DMS53 treated with DMSO at 0.1 percent for 48 hours (cell line): Measurements from ENCODE around the gene KLK7.
"Not testable (repeated sequence)": the region's sequence is repeated elsewhere in the genome, so short reads cannot be mapped to it uniquely, and the experiment has no call there.

Source experiments
- DNase-seq: peaks from one replicate; lab custom pipeline; 2025; ENCODE audit not compliant: unreplicated experiment; lab: John Stamatoyannopoulos, UW

KLK7 gene

DNA sequence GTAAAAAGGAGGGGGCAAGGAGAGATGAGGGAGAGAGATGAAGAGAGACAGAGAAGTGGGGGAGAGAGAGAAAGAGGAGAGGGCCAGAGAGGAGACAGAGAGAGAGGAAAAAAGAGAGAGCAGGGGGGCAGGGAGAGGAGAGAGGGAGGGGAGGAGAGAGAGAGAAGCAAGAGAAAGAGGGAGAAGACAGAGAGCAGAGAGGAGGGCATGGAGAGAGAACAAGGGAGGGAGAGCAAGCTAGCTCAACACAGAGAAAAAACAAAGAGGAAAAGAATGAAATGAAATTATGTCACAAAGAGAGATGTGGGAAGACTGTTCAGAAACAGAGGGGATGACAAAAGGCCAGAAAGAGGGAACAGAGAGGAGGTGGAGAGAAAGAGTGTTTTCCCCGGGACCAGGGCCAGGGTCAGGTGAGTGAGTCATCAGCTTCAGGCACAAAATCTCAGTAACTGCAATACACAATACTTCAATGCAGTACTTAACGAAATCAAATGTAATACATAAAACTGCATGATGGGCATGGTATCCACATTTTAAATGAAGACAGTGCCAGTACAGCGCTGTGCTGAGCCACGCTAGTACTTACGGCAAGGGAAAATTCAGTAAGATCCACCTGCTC lies 4.8 kb downstream of the KLK7 start:
- no peak for DNase-seq

DNA sequence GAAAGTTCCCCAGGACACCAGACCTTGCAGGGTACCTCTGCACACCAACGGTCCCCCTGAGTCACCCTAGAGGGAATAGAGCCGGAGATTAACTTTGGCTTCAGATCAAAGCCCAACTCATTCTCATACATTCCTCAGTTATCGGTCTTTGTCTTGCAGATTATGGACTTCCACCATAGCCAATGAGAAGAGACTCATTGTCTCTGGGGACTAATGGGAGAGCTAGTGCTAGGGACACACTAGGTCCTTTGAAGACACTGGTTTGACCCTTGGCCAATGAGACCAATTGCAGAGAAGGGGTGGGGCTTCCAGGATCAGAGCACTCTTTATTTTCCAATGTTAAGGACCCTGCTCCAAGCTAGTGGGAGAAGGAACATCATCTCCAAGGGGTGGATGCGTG lies 6.1 kb downstream of the KLK7 start:
- DNase-seq = no peak

DNA sequence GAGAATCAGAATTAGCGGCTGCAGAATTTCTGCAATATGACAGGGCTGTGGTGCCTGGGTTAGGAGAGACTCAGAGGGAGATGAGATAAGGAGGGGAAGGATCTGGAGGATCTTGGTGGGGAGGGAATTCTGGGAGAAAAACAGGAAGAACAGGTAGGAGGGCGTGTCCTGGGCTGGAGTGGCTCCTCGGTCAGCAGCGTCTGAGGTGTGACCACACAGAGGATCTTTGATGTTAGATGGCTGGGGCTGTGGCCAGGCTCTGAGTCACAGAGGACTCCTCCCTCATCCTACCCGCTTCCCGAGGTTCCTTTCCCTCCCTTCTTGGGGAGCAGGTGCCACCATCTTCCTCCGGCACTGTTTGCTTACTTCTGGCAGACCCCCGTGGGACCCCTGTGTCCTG lies 8.0 kb downstream of the KLK7 start:
- DNase-seq = peak; percentile 11

DNA sequence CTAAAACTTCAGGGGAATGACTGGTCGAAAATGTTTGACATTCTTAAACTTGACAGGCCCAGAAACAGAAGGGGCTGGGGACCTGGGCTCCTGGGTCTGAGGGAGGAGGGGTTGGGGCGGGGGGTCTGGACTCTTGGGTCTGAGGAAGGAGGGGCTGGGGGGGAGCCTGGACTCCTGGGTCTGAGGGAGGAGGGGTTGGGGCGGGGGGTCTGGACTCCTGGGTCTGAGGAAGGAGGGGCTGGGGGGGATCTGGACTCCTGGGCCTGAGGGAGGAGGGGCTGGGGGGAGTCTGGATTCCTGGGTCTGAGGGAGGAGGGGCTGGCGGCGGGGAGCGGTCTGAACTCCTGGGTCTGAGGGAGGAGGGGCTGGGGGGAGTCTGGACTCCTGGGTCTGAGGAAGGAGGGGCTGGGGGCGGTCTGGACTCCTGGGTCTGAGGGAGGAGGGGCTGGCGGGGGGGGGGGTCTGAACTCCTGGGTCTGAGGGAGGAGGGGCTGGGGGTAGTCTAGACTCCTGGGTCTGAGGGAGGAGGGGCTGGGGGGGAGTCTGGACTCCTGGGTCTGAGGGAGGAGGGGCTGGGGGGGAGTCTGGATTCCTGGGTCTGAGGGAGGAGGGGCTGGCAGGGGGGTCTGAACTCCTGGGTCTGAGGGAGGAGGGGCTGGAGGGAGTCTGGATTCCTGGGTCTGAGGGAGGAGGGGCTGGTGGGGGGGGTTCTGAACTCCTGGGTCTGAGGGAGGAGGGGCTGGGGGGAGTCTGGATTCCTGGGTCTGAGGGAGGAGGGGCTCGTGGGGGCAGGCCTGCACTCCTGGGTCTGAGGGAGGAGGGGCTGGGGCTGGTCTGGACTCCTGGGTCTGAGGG lies 8.8 kb downstream of the KLK7 start:
- DNase-seq = no peak

DNA sequence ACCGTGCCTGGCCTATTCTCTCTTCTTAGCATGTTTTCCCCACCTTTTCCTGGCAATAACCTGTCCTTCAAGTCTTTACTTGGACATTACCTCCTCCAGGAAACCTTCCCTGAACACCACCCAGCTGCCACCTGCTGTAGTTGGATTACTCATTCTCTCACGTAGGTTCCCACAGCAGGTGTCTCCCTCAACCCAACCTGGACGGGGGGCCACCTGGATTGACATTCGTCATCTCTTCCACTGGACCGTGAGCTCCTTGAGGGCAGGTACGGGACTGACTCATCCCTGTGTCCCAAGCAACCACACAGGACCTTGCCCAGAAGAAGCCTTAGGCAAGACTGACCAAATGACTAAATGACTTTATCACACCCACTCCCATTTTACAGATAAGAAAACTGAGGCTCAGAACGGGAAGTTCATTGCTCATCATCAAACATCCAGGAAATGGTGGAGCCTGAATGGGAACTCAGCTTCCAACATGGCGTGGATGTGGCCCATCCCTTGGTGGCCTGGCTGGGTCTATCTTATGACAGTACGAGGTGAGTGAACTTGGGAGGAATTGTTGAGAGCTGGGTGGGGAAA lies 10.8 kb downstream of the KLK7 start:
- no peak for DNase-seq

DNA sequence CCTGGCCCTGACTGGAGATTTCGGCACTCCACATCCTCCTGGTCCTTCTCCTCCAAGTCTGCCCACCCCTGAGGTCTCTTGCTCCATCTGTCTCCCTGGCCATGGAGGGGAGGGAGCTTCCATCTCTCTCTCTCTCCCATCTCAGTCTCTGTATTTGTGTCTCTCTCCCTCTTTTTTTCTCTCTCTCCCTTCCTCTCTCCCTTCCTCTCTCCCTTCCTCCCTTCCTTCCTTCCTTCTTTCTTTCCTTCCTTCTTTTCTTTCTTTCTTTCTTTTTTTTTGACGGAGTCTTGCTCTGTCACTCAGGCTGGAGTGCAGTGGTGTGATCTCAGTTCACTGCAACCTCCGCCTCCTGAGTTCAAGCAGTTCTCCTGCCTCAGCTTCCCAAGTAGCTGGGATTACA lies 13.9 kb downstream of the KLK7 start:
- DNase-seq = not testable (repeated sequence)

DNA sequence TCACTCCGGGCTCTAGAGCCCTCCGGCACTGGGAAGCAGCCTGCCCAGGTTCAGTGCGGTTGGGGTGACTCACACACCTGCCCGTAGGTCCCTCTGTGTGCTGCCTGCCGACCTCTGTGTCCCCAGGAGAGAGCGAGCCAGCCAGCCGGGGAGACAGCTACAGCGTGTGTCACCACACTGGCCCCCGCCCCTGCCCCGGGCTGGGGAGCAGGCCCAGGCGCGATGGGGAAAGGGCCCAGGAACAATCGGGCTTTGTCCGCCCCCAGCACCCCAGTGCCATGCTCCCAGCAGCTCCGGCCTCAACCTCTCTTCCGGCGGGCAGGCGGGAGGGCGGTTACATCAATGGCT lies 14.3 kb downstream of the KLK7 start, which contains the start of gene KLK6:
Gene KLK6 (minus strand): TSS at position 179 of the 348 bp plus-strand sequence. CDS start 1,487 bp downstream, outside the sequence.
- no peak for DNase-seq

DNA sequence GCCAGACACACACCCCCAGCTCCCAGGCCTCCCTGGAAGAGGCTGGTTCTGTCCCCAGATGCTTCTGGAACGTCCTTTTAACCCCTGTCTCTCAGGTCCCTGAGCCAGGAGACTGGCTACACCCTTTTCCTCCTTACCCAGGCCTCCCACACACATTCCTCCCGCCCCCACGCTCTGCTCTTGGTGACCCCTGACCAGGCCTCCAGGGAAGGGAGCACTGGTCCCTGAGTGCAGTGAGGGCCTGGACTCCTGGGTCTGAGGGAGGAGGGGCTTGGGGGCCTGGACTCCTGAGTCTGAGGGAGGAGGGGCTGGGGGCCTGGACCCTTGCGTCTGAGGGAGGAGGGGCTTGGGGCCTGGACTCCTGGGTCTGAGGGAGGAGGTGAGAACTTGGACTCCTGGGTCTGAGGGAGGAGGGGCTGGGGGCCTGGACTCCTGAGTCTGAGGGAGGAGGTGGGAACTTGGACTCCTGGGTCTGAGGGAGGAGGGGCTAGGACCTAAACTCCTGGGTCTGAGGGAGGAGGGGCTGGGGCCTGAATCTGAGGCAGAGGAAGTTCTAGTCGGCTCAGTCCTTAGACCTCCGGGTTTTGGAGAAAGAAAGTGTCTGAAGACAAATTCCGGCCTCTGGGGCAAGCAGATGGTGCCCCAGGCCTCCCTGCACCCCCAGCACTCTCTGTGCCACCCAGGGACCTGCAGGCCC lies 14.9 kb downstream of the KLK7 start:
- no peak for DNase-seq

DNA sequence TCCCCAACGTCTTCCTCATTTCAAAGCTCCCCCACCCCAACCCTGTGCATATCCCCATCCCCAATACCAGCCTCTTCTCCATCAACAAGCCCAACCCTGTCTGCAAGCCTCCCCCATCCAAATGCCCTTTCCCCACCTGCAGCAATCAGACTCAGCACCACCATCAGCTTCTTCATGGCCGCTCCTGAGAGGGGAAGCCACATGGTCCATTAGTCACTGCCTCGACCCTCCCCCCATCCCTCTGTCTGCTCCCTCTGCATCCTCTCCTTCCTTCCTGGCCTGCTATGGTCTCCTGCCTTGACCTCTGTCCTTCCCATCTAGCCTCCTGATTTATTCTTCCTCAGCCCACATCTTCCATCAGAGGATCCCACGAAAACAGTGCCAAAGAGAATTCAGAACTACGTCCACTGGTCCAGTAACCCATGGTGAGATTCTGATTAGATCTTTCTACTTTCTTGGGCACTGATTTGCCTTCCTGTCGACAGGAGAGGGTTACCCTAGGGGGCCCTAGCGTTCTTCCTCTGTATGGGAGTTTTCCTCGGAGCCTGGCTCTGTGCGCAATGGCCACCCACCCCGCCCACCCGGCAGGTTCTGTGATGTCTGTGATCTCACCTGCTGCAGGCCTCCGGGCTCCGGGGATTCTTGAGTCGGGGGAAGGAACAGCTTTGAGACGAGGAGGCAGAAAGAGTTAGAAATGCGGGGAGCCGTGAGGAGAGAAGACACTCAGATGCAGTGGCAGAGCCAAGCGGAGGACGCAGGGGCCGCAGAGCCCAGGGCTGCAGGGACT lies 15.6 kb downstream of the KLK7 start:
- DNase-seq = no peak

DNA sequence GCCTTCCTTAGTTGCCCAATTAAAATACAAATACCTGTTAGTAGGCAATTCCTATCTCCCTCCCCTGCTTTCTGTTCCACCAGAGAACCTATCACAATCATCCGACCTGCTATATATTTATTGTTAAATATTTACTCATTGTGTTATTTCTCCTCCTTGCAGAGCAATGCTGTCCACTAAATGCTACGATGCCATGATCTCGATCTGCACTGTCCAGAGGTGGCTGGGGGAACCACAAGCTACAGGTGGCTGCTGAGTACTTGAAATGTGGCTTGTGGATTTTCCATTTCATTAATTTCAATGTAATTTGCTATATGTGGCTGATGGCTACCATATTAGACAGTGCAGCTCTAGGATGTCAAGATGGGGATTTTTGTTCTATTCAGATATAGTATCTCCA lies 19.5 kb downstream of the KLK7 start:
- DNase-seq = no peak

DNA sequence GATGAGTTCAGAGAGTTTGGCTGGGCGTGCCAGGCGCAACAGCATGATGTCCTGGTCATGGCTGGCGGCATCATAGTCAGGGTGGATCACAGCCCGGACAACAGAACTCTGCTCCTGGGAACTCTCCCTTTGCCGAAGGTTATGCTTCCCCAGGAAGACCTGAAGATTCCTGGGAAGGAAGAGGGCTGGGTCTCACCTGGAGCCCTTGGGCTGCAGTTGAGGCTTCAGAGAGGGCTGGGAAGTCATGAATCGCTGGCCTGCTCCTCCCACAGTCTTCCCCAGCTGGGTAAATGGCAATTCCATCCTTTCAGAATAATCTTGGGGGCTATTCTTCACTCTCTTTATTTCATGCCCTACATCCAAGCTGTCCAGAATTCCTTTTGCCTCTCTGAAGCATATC lies 20.3 kb downstream of the KLK7 start:
- no peak for DNase-seq

DNA sequence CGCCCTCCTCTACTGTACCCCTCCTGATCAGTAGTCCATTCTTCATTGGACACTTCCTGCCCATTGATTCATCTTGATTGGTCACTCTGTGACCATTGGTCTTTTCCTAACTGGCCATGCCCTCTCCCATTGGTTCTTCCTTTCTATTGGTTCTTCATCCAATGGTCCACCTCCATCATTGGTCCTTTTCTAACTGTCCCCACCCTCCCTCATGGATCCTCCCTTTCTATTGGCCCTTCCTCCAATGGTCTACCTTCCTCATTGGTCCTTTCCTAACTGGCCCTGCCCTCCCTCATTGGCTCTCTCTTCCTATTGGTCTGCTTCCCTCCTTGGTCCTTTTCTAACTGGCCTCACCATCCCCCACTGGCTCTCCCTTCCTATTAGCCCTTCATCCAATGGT lies 21.5 kb downstream of the KLK7 start:
- DNase-seq = no peak

DNA sequence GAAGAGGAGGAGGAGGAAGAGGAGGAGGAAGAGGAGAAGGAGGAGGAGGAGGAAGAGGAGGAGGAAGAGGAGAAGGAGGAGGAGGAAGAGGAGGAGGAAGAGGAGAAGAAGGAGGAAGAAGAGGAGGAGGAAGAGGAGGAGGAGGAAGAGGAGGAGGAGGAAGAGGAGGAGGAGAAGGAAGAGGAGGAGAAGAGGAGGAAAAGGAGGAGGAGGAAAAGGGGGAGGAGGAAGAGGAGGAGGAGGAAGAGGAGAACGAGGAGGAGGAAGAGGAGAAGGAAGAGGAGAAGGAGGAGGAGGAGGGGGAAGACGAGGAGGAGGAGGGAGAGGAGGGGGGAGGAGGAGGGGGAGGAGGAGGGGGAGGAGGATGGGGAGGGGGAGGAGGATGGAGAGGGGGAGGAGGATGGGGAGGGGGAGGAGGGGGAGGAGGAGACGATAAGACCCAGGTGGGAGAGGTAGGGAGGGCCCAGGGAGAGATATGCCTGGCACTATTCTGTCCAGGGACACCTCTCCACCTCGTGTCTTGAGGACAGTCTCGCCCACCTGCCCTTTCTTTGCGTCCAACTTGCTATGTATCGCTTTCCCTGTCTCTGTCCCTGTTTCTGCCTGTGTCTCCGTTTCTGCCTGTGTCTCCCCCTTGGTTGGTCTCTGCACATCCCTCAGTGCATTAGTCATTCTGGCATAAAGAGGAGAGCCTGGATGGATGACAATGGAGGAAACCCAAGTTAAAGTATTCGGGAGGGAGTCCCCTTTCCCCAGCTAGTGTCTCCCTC lies 23.8 kb downstream of the KLK7 start:
- no peak for DNase-seq

DNA sequence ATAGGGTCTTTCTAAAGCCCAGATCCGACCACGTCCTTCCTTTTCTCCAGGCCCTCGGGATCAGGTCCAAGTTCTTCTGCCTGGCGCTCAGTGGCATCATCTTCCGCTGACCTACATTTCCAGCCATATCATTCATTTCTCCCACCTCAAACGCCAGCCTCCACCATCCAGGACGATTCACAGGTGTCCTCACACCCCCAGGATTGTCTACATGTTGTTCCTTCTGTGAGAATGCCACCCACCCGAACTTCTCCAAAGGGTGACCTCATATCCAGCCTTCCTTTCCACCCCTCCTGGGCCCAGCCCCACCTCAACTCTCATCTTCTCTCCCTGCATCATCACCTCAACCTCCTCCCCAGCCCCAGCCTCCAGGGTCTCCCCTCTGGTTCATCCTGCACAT lies 26.1 kb downstream of the KLK7 start:
- no peak for DNase-seq

DNA sequence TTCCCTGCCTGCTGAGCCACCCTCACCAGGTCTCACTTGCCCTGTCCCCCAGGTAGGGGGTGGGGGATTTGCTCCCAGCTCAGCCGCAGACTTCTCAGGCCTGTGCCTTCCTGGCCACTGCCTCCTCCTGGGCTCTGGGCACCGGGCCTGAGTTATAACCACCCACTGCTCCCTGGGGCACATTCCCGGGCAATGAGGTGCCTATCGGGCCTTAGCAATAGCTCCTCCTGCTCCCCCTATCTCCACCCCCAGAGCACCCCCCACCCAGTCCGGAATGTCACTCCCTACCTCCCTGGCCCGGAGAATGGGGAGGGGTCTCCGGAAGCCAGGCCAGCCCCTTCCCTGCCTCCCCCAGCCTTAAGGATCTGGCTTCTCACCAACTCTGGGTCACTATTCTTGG lies 30.8 kb downstream of the KLK7 start, which contains the start of gene KLK5:
Gene KLK5 (minus strand): TSS at position 129 of the 400 bp plus-strand sequence. CDS start 381 bp downstream, outside the sequence.
- DNase-seq = no peak

DNA sequence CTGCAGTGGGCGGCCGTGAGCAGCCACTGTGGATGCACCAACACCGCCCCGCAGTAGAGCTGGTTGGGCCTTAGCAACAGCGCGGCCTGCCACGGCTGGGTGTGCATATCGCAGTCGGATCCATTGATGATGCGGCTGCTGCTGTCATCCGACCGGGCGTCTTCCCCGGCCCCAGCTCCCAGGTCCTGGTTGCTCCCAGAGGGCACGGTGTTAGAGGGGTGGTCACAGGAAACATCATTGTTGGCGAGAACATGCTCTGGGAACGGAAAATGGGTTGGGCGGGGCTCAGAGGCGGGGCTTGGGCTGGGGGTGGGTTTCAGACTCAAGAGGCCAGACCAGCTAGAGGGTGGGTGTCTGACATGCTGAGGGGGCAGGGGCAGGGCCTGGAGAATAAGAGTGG lies 33.9 kb downstream of the KLK7 start:
- no peak for DNase-seq

DNA sequence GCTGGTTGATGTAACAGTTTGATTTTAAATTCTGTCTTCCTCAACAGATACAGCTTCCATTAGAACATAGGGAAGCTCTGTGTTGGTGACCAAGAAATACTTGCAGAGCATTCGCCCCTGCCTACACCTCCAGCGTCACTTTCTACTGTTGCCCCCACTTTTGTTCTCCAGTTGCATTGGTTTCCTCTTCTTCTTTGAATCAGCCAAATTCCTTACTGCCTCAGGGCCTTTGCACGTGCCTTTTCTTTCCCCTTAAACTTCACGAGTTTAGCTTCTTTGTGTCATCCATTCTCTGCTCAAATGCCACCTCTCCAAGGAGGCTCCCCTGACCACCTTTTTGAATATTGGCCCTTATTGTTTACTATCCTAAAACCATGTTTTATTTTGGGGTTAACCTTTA lies 36.6 kb downstream of the KLK7 start:
- DNase-seq = no peak

DNA sequence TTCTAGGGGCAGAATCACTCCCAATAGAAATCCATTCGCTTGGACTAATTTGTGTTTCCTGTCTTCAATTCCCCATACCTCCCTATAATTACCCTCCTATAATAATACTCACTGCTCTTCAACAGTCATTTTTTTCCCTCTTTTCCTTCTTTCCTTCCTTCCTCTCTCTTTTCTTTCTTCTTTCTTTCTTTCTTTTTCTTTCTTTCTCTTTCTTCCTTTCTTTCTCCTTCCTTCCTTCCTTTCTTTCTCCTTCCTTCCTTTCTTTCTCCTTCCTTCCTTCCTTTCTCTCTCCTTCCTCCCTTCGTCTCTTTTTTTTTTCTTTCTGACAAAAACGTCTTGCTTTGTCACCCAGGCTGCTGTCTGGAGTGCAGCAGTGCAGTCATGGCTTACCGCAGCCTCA lies 38.9 kb downstream of the KLK7 start:
- DNase-seq = no peak

DNA sequence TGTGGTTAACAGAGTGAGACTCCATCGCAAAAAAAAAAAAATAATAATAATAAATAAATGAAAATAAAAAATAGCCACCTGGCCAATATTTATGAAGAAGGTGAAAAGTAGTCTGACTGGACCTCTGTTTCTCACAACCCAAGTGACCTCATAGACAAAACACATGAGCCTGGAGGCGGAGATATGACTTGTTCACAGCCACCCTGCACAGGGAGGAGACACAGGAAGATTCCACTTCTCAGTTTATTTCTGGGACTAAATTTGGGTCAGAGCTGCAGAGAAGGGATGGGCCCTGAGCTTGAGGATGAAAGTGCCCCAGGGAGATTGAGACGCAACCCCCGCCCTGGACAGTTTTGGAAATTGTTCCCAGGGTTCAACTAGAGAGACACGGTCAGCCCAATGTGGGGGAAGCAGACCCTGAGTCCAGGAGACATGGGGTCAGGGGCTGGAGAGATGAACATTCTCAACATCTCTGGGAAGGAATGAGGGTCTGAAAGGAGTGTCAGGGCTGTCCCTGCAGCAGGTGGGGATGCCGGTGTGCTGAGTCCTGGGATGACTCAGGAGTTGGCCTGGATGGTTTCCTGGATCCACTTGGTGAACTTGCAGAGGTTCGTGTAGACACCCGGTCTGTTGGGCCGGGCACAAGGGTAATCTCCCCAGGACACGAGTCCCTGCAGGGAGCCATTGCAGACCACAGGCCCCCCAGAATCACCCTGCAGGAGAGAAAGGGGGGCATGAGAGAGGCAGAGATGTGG lies 40.5 kb downstream of the KLK7 start:
- DNase-seq = no peak
